SK-N-SH (cell line): ENCODE data around the gene ADTRP. TPM values are rescaled to one million over a fixed set of nuclear protein-coding genes. Genes with fewer than 3 reads are reported as not detected.

Experiments used
- CTCF ChIA-PET: fragments of 300-600, 350-600 bp; formaldehyde crosslinking; extraction: SDS; loops from one replicate; lab custom pipeline; 2021; lab: Yijun Ruan, JAX
- POLR2A ChIA-PET: fragments of 350-600 bp; sonication (Branson Sonifier 250); formaldehyde crosslinking; extraction: SDS; loops from one replicate; lab custom pipeline; 2020; ENCODE audit warnings: antibody characterized with exemption, inconsistent platforms; lab: Yijun Ruan, JAX
- DNase-seq: peaks from one replicate; pipeline ENCODE4 v3.0.0; 2012
- H2AFZ ChIP-seq: fragments of 200-600 bp; sonication (generic); 2 replicates; pipeline ENCODE4 v1.8.1; 2016; ENCODE audit warnings: antibody characterized with exemption, mild to moderate bottlenecking, low read depth
- H3F3A ChIP-seq: fragments of 200-600 bp; sonication (generic); replicated peaks from 2 replicates; pipeline ENCODE3; 2016; ENCODE audit warnings: antibody characterized with exemption, mild to moderate bottlenecking; ENCODE audit not compliant: insufficient read depth
- H3K27ac ChIP-seq, 2 experiments: fragments of 200-500 bp in 1 of 2; fragments of 200-600 bp in 1 of 2; sonication (Bioruptor generic) in 1 of 2; sonication (generic), shearing (Covaris generic) in 1 of 2; 2 replicates each; pipeline versions ENCODE4 v1.5.1 to v1.6.1; 2014 to 2016; ENCODE audit warnings: low read depth in 2 of 2, inconsistent platforms in 1 of 2, low read length in 1 of 2, mild to moderate bottlenecking in 1 of 2, mixed read lengths in 1 of 2
- H3K27me3 ChIP-seq: fragments of 200-600 bp; sonication (generic), shearing (Covaris generic); 2 replicates; pipeline ENCODE4 v1.6.1; 2016; ENCODE audit warnings: mixed run types; ENCODE audit not compliant: insufficient read depth
- H3K36me3 ChIP-seq, 2 experiments: fragments of 200-500 bp in 1 of 2; fragments of 200-600 bp in 1 of 2; sonication (Bioruptor generic) in 1 of 2; sonication (generic) in 1 of 2; replicated peaks in 1 of 2; 2 replicates each; pipeline versions ENCODE3 to v1.5.1; 2014 to 2016; ENCODE audit warnings: low read length in 1 of 2, mild to moderate bottlenecking in 1 of 2; ENCODE audit not compliant: insufficient read depth in 2 of 2, control insufficient read depth in 1 of 2
- H3K4me1 ChIP-seq, 2 experiments: fragments of 200-500 bp in 1 of 2; fragments of 200-600 bp in 1 of 2; sonication (Bioruptor generic) in 1 of 2; sonication (generic), shearing (Covaris generic) in 1 of 2; 2 replicates each; pipeline versions ENCODE4 v1.5.1 to v1.6.1; 2014 to 2016; ENCODE audit warnings: low read depth in 1 of 2, low read length in 1 of 2, mixed run types in 1 of 2; ENCODE audit not compliant: insufficient read depth in 2 of 2, control insufficient read depth in 1 of 2
- H3K4me2 ChIP-seq: fragments of 200-600 bp; sonication (generic), shearing (Covaris generic); 2 replicates; pipeline ENCODE4 v1.6.1; 2017; ENCODE audit warnings: mixed run types
- H3K4me3 ChIP-seq, 2 experiments: fragments of 200-500 bp in 1 of 2; fragments of 200-600 bp in 1 of 2; sonication (Bioruptor generic) in 1 of 2; sonication (generic), shearing (Covaris generic) in 1 of 2; 2 replicates each; pipeline versions ENCODE4 v1.5.1 to v1.8.1; 2014 to 2016; ENCODE audit warnings: low read depth in 2 of 2, inconsistent platforms in 1 of 2, low read length in 1 of 2, mild to moderate bottlenecking in 1 of 2, mixed read lengths in 1 of 2, moderate library complexity in 1 of 2
- H3K79me2 ChIP-seq: fragments of 200-600 bp; sonication (generic); 2 replicates; pipeline ENCODE4 v1.8.1; 2017; ENCODE audit warnings: mild to moderate bottlenecking; ENCODE audit not compliant: insufficient read depth
- H3K9ac ChIP-seq: fragments of 200-600 bp; sonication (generic); 2 replicates; pipeline ENCODE4 v1.6.1; 2017; ENCODE audit warnings: mixed run types
- H3K9me2 ChIP-seq: fragments of 200-600 bp; sonication (generic); 2 replicates; pipeline ENCODE4 v1.6.1; 2017; ENCODE audit warnings: mixed run types
- H3K9me3 ChIP-seq: fragments of 200-600 bp; sonication (generic); 2 replicates; pipeline ENCODE4 v1.6.1; 2017; ENCODE audit warnings: mixed run types, mild to moderate bottlenecking, moderate library complexity
- H4K20me1 ChIP-seq: fragments of 200-600 bp; sonication (generic); 2 replicates; pipeline ENCODE4 v1.6.1; 2017; ENCODE audit warnings: mild to moderate bottlenecking, mixed run types; ENCODE audit not compliant: insufficient read depth
- CHD2 ChIP-seq: fragments of 150-350 bp; IDR thresholded peaks from 2 replicates; pipeline ENCODE4 v1.6.1; 2018; ENCODE audit warnings: low read length; ENCODE audit not compliant: partially characterized antibody
- ELF1 ChIP-seq: IDR thresholded peaks from 2 replicates; pipeline ENCODE4 v1.4.0; 2012
- GATA2 ChIP-seq: sonication (generic); formaldehyde crosslinking; IDR thresholded peaks from 2 replicates; pipeline ENCODE4 v1.5.0; 2020; ENCODE audit warnings: mild to moderate bottlenecking, missing genetic modification reagents
- RXRA ChIP-seq: IDR thresholded peaks from 2 replicates; pipeline ENCODE4 v1.4.0; 2012; ENCODE audit warnings: low read depth, mild to moderate bottlenecking, borderline replicate concordance
- SIN3A ChIP-seq: IDR thresholded peaks from 2 replicates; pipeline ENCODE4 v1.6.1; 2012; ENCODE audit warnings: low read depth, mild to moderate bottlenecking, low read length, moderate library complexity, borderline replicate concordance
- WGBS: methylation state at CpG from one replicate; pipeline ENCODE4 v1.1.6; 2017; ENCODE audit warnings: low lambda C conversion rate; 5-methylcytosine and 5-hydroxymethylcytosine counted together
- polyA plus RNA-seq, 3 experiments: library from polyadenylated mRNA; depleted of rRNA; stranded (reverse); fragments of >200 nt; gene quantifications; 2 replicates each; pipeline ENCODE4 v1.2.3, GENCODE V29; 2012
- TF ChIP-seq, protein P1 (sequence below): IDR thresholded peaks from 2 replicates; pipeline ENCODE4 v1.4.0; 2012; ENCODE audit warnings: low read depth, borderline replicate concordance
- TF ChIP-seq, protein P2 (sequence below): fragments of 150-350 bp; IDR thresholded peaks from 2 replicates; pipeline ENCODE4 v1.6.1; 2017; ENCODE audit warnings: antibody characterized with exemption, low read length, low read depth, borderline replicate concordance
- TF ChIP-seq, protein P3 (sequence below): IDR thresholded peaks from 2 replicates; pipeline ENCODE4; 2012

ADTRP gene
- polyA plus RNA-seq, 1 of the 3 experiments (the other 2 are of a cell fraction): 0.84 TPM

DNA sequence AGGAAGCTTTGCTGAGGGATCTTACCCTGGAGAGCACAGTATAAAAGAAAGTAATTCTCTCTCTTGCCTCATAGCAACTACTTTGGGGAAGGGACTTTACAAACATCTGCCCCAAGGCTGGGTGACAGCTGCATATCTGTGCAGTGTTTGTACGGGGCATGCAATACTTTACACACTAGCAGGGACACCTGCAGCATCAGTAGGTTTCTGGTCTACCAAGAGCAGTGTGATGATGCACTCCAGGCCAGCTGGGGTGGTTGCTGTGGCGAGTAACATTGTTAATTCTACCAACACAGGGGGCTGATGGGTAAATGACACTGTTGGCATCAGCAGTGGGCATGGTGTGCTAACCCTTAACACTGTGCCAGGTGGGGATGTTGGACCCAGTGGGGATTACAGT lies 48.0 kb downstream of the ADTRP start:
- Histone ChIP-seq H3K9ac (no peak overlapping the region), H3K9me3 (no peaks in the 10 kb centered on the region), H3K36me3 (no peaks in the 10 kb centered on the region), H2AFZ (no peak overlapping the region), H3K4me1 (no peaks in the 10 kb centered on the region; a peak in 1 of 4 replicates), H3F3A (no peaks in the 10 kb centered on the region), H4K20me1 (no peaks in the 10 kb centered on the region), H3K4me3 (no peak overlapping the region), H3K4me2 (no peak overlapping the region), H3K79me2 (no peaks in the 10 kb centered on the region), H3K9me2 (no peaks in the 10 kb centered on the region), H3K27ac (no peak overlapping the region), H3K27me3 (no peaks in the 10 kb centered on the region)
- 40% methylated on average over 2 of the region's 2 CpGs for whole genome bisulfite sequencing
- no peak for DNase-seq
- POLR2A ChIA-PET: no interaction called here
- TF ChIP-seq CHD2 (no peak), ELF1 (no peak), GATA2 (CRISPR knock-in tag) (no peak), SIN3A (no peak), RXRA (no peak)
- CTCF ChIA-PET: no interaction called here

DNA sequence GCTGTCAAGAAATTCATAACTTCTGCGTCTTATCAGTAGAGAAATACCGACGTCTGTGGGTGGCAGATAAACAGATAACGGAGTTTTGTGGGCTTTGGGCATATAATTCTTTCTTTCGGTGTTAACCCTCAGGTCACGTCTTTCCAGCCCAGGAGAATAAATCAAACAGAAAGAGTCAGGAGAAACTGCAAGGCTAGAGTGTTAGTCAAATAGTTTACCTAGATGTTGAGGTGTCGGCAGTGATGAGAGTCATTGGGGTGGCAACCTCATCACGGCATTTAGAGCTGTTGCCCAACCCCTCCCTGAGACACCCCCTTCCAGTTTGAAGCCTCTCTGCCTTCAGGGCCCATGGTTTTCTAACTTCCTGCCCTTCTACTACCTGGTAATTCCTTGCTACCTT lies 49.5 kb downstream of the ADTRP start:
- Histone ChIP-seq H3K36me3 (no peaks in the 10 kb centered on the region), H3K27ac (no peak overlapping the region), H3K9ac (no peak overlapping the region)
- TF ChIP-seq, protein P1, sequence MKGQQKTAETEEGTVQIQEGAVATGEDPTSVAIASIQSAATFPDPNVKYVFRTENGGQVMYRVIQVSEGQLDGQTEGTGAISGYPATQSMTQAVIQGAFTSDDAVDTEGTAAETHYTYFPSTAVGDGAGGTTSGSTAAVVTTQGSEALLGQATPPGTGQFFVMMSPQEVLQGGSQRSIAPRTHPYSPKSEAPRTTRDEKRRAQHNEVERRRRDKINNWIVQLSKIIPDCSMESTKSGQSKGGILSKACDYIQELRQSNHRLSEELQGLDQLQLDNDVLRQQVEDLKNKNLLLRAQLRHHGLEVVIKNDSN: no peak
- TF ChIP-seq, protein P2, sequence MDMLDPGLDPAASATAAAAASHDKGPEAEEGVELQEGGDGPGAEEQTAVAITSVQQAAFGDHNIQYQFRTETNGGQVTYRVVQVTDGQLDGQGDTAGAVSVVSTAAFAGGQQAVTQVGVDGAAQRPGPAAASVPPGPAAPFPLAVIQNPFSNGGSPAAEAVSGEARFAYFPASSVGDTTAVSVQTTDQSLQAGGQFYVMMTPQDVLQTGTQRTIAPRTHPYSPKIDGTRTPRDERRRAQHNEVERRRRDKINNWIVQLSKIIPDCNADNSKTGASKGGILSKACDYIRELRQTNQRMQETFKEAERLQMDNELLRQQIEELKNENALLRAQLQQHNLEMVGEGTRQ: no peak
- TF ChIP-seq, protein P3, sequence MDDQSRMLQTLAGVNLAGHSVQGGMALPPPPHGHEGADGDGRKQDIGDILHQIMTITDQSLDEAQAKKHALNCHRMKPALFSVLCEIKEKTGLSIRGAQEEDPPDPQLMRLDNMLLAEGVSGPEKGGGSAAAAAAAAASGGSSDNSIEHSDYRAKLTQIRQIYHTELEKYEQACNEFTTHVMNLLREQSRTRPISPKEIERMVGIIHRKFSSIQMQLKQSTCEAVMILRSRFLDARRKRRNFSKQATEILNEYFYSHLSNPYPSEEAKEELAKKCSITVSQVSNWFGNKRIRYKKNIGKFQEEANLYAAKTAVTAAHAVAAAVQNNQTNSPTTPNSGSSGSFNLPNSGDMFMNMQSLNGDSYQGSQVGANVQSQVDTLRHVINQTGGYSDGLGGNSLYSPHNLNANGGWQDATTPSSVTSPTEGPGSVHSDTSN: no peak
- TF ChIP-seq, all 33 proteins: peak for 0
- POLR2A ChIA-PET: no interaction called here
- 86% methylated on average over 8 of the region's 8 CpGs for WGBS
- no peak overlapping the region for H3K4me3 ChIP-seq
- H3F3A ChIP-seq: no peaks in the 10 kb centered on the region
- DNase-seq: no peak
- no peaks in the 10 kb centered on the region for H4K20me1 ChIP-seq
- no peaks in the 10 kb centered on the region for H3K9me3 ChIP-seq
- H2AFZ ChIP-seq: no peak overlapping the region
- no peaks in the 10 kb centered on the region for H3K9me2 ChIP-seq
- no peaks in the 10 kb centered on the region for H3K27me3 ChIP-seq
- CTCF ChIA-PET: interaction anchor here (1.3 kb wide), 1 partner anchor 505 kb away, joined by 3 read pairs; no protein-coding TSS in a partner anchor
- H3K79me2 ChIP-seq: no peaks in the 10 kb centered on the region
- no peaks in the 10 kb centered on the region; a peak in 1 of 4 replicates for H3K4me1 ChIP-seq
- no peak overlapping the region for H3K4me2 ChIP-seq
